GM18909 (cell line): ENCODE measurements around the gene SCO1.

Source experiments
- ATAC-seq: cut with Tn5 transposase; IDR thresholded peaks from one replicate; pipeline ENCODE4 v1.9.1; 2021; ENCODE audit warnings: mild to moderate bottlenecking; ENCODE audit not compliant: unreplicated experiment, poor library complexity

SCO1 gene

GRCh38 chr17:10622617-10623485, 74.5 kb downstream of the SCO1 start:
- ATAC-seq, result no peak
